ENCODE results near the gene WNK1. TPM values are rescaled to one million over a fixed set of nuclear protein-coding genes. Genes with fewer than 3 reads are reported as not detected.
A peak's percentile ranks its signal among the peaks of the same experiment; 100 is the strongest.

The WNK1 gene
- total RNA-seq, 4 donors from 2014 or later, result 79.2 to 169 (median 92.1) TPM

- H3K4me1 ChIP-seq, result peaks cover 8 to 56% (median 32%) of the 10 kb centered on the region in 4 donors
- no peaks in the 10 kb centered on the region for H3K27me3 ChIP-seq
- no peaks in the 10 kb centered on the region for H3K36me3 ChIP-seq
- intact Hi-C loops (cut with DNase I; ENCODE audit: low total_unique reads), result loop anchor here (5.0 to 10.0 kb wide), 3 partner anchors 62 to 176 kb away; no protein-coding TSS in a partner anchor
- peak overlapping the region; percentile 97 to 100 (median 100) for H3K27ac ChIP-seq
- in situ Hi-C loops (cut with MboI; ENCODE audit: low pct_ligation_motif_present in 1 of 4, low pct_unique_long_range_greater_than_20kb in 1 of 4, low sequenced_read_pairs in 3 of 4), result loop anchor here in 1 of 4 donors (5.0 kb wide), 1 partner anchor 181 kb away; no protein-coding TSS in a partner anchor
- no peaks in the 10 kb centered on the region for H3K9me3 ChIP-seq
- 1% methylated on average over 69 of the region's 115 CpGs; no CpG with 5 or more reads in 1 of the 2 donors for WGBS, 2 donors (ENCODE audit: low coverage in 1 of 2)
- peak in 1 of 3 donors; percentile 61 for TF ChIP-seq POLR2AphosphoS5 (IDR thresholded peaks at IDR 0.05)
- TF ChIP-seq POLR2A (IDR thresholded peaks at IDR 0.05), result peak; percentile 49
- TF ChIP-seq CTCF (IDR thresholded peaks at IDR 0.05), result peak in 2 of 5 experiments; percentile 27 to 28
- TF ChIP-seq EP300 (IDR thresholded peaks at IDR 0.05; ENCODE audit: low read depth), result no peak
- peak; percentile 69 for DNase-seq
- peak overlapping the region; percentile 86 to 100 (median 98) for H3K4me3 ChIP-seq
Measured at GRCh38 chr12:752695-753610, 574 bp downstream of the WNK1 start.

- no peaks in the 10 kb centered on the region for H3K9me3 ChIP-seq
- no peaks in the 10 kb centered on the region for H3K27me3 ChIP-seq
- H3K36me3 ChIP-seq, result no peaks in the 10 kb centered on the region
- peak overlapping the region; percentile 86 to 100 (median 98) for H3K4me3 ChIP-seq
- in situ Hi-C loops (cut with MboI; ENCODE audit: low pct_ligation_motif_present in 1 of 4, low pct_unique_long_range_greater_than_20kb in 1 of 4, low sequenced_read_pairs in 3 of 4), result loop anchor here in 1 of 4 donors (5.0 kb wide), 1 partner anchor 182 kb away; no protein-coding TSS in a partner anchor
- intact Hi-C loops (cut with DNase I; ENCODE audit: low total_unique reads), result loop anchor here (5.0 to 10.0 kb wide), 3 partner anchors 61 to 177 kb away; no protein-coding TSS in a partner anchor
- peak; percentile 63 for DNase-seq
- 0% methylated on average over 63 of the region's 63 CpGs; no CpG with 5 or more reads in 1 of the 2 donors for WGBS, 2 donors (ENCODE audit: low coverage in 1 of 2)
- TF ChIP-seq CTCF (IDR thresholded peaks at IDR 0.05) (peak; percentile 8 to 52 (median 26)), EP300 (IDR thresholded peaks at IDR 0.05; ENCODE audit: low read depth) (no peak), POLR2AphosphoS5 (IDR thresholded peaks at IDR 0.05) (peak in 1 of 3 donors; percentile 4), POLR2A (IDR thresholded peaks at IDR 0.05) (peak; percentile 18)
- H3K4me1 ChIP-seq, result peaks cover 8 to 61% (median 32%) of the 10 kb centered on the region in 4 donors
- H3K27ac ChIP-seq, result peak overlapping the region; percentile 97 to 100 (median 100)
Measured at GRCh38 chr12:753611-754472, 1.5 kb downstream of the WNK1 start.

- peak overlapping the region; percentile 97 to 100 (median 100) for H3K27ac ChIP-seq
- in situ Hi-C loops (cut with MboI; ENCODE audit: low pct_ligation_motif_present in 1 of 4, low pct_unique_long_range_greater_than_20kb in 1 of 4, low sequenced_read_pairs in 3 of 4) (loop anchor here in 1 of 4 donors (5.0 kb wide), 1 partner anchor 182 kb away; no protein-coding TSS in a partner anchor), intact Hi-C loops (cut with DNase I; ENCODE audit: low total_unique reads) (loop anchor here (5.0 to 10.0 kb wide), 3 partner anchors 60 to 177 kb away; no protein-coding TSS in a partner anchor)
- WGBS, 2 donors (ENCODE audit: low coverage in 1 of 2), result 3% methylated on average over 5 of the region's 5 CpGs; no CpG with 5 or more reads in 1 of the 2 donors
- H3K4me1 ChIP-seq, result peaks cover 8 to 67% (median 32%) of the 10 kb centered on the region in 4 donors
- no peaks in the 10 kb centered on the region for H3K9me3 ChIP-seq
- H3K27me3 ChIP-seq, result no peaks in the 10 kb centered on the region
- no peak for DNase-seq
- TF ChIP-seq POLR2AphosphoS5 (IDR thresholded peaks at IDR 0.05) (no peak), EP300 (IDR thresholded peaks at IDR 0.05; ENCODE audit: low read depth) (no peak), POLR2A (IDR thresholded peaks at IDR 0.05) (no peak), CTCF (IDR thresholded peaks at IDR 0.05) (no peak)
- no peaks in the 10 kb centered on the region for H3K36me3 ChIP-seq
- peak overlapping the region; percentile 86 to 100 (median 98) for H3K4me3 ChIP-seq
Measured at GRCh38 chr12:754473-754820, 2.1 kb downstream of the WNK1 start.

Data from transverse colon (tissue), 4 donors.